ENCODE data around the gene MYO5B. TPM values are rescaled to one million over a fixed set of nuclear protein-coding genes. Genes with fewer than 3 reads are reported as not detected.

Gene MYO5B
- total RNA-seq, 2 donors from 2014 or later, result 106 to 132 TPM

GRCh38 chr18:50188652-50189051, 6.3 kb downstream of the MYO5B start:
- H3K9me3 ChIP-seq, result no peaks in the 10 kb centered on the region
- no peak overlapping the region for H3K9ac ChIP-seq (ENCODE audit: low read depth in 2 of 2, low read length in 2 of 2)
- intact Hi-C loops (cut with DNase I), result no loop called here
- no peaks in the 10 kb centered on the region for H3K4me1 ChIP-seq
- TF ChIP-seq CTCF (IDR thresholded peaks at IDR 0.05), result no peak
- H3K27ac ChIP-seq, result no peak overlapping the region
- H3K36me3 ChIP-seq, result no peaks in the 10 kb centered on the region
- no peak overlapping the region for H3K4me3 ChIP-seq
- H3K27me3 ChIP-seq, result no peaks in the 10 kb centered on the region
- DNase-seq, result no peak

- H3K4me1 ChIP-seq, result no peaks in the 10 kb centered on the region
- intact Hi-C loops (cut with DNase I), result no loop called here
- no peak overlapping the region for H3K9ac ChIP-seq (ENCODE audit: low read depth in 2 of 2, low read length in 2 of 2)
- no peaks in the 10 kb centered on the region for H3K36me3 ChIP-seq
- no peak overlapping the region for H3K27ac ChIP-seq
- H3K4me3 ChIP-seq, result no peak overlapping the region
- no peak for TF ChIP-seq CTCF (IDR thresholded peaks at IDR 0.05)
- no peaks in the 10 kb centered on the region for H3K9me3 ChIP-seq
- DNase-seq, result no peak
- no peaks in the 10 kb centered on the region for H3K27me3 ChIP-seq
These were observed 7.3 kb downstream of the MYO5B start for GRCh38 chr18:50187659-50188058.

GRCh38 chr18:50186385-50186784, 8.6 kb downstream of the MYO5B start:
- no peaks in the 10 kb centered on the region for H3K27me3 ChIP-seq
- H3K4me1 ChIP-seq, result no peaks in the 10 kb centered on the region
- DNase-seq, result no peak
- intact Hi-C loops (cut with DNase I), result no loop called here
- TF ChIP-seq CTCF (IDR thresholded peaks at IDR 0.05), result no peak
- no peaks in the 10 kb centered on the region for H3K36me3 ChIP-seq
- no peak overlapping the region for H3K4me3 ChIP-seq
- no peaks in the 10 kb centered on the region for H3K9me3 ChIP-seq
- H3K27ac ChIP-seq, result no peak overlapping the region
- no peak overlapping the region for H3K9ac ChIP-seq (ENCODE audit: low read depth in 2 of 2, low read length in 2 of 2)

GRCh38 chr18:50183556-50183955, 11.4 kb downstream of the MYO5B start:
- Histone ChIP-seq H3K27ac (no peak overlapping the region), H3K4me1 (no peaks in the 10 kb centered on the region), H3K36me3 (no peaks in the 10 kb centered on the region), H3K4me3 (no peak overlapping the region), H3K9me3 (no peaks in the 10 kb centered on the region), H3K27me3 (no peaks in the 10 kb centered on the region), H3K9ac (ENCODE audit: low read depth in 2 of 2, low read length in 2 of 2) (no peak overlapping the region)
- no peak for TF ChIP-seq CTCF (IDR thresholded peaks at IDR 0.05)
- DNase-seq, result no peak
- intact Hi-C loops (cut with DNase I), result no loop called here

GRCh38 chr18:50182511-50182910, 12.4 kb downstream of the MYO5B start:
- Histone ChIP-seq H3K9ac (ENCODE audit: low read depth in 2 of 2, low read length in 2 of 2) (no peak overlapping the region), H3K27me3 (no peaks in the 10 kb centered on the region), H3K36me3 (no peaks in the 10 kb centered on the region), H3K4me3 (no peak overlapping the region), H3K4me1 (no peaks in the 10 kb centered on the region), H3K9me3 (no peaks in the 10 kb centered on the region), H3K27ac (no peak overlapping the region)
- DNase-seq, result no peak
- no peak for TF ChIP-seq CTCF (IDR thresholded peaks at IDR 0.05)
- intact Hi-C loops (cut with DNase I), result no loop called here

DNA sequence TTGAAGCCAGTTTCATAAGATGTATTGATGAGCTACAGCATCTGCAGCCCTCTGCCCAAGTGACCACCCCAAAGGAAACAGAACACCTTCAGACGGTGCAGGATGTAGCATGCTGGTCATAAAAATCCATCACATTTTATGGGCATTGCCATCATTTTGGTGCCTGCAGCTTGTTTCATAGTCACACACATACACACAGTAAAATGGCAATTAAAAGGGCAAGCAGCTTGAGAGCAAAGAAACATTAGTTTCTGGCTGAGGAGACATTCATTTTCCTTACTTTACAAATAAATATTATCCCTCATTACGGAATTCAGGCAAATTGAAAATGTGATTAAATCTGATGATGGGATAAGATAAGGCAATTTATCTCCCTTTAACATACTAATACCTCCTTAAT, 13.4 kb downstream of the MYO5B start:
- Histone ChIP-seq H3K4me1 (peaks cover 3% of the 10 kb centered on the region), H3K27ac (no peak overlapping the region), H3K36me3 (no peaks in the 10 kb centered on the region), H3K4me3 (no peak overlapping the region), H3K9me3 (no peaks in the 10 kb centered on the region), H3K27me3 (no peaks in the 10 kb centered on the region), H3K9ac (ENCODE audit: low read depth in 2 of 2, low read length in 2 of 2) (no peak overlapping the region)
- TF ChIP-seq CTCF (IDR thresholded peaks at IDR 0.05), result no peak
- DNase-seq, result no peak
- intact Hi-C loops (cut with DNase I), result no loop called here

Measured in colonic mucosa (tissue), 4 donors.